GM12878 (cell line): ENCODE data around the gene RGMB.

Experiments
- CEBPZ ChIP-seq: fragments of 150-350 bp; IDR thresholded peaks from 2 replicates; pipeline ENCODE4 v1.6.1; 2016; ENCODE audit warnings: low read depth, low read length
- CHD2 ChIP-seq: IDR thresholded peaks from 2 replicates; pipeline ENCODE4 v1.6.1; 2011; ENCODE audit warnings: low read depth, low read length, improper control_type of control experiment, borderline replicate concordance
- EED ChIP-seq: sonication (generic); IDR thresholded peaks from 2 replicates; pipeline ENCODE4 v1.6.1; 2016; ENCODE audit warnings: antibody characterized with exemption, low read depth
- EGR1 ChIP-seq, 2 experiments: IDR thresholded peaks; 1 replicate in 1 of 2; 2 replicates in 1 of 2; pipeline ENCODE4 v1.6.1; 2011 to 2012; ENCODE audit warnings: low read depth in 2 of 2, low read length in 2 of 2, borderline replicate concordance in 1 of 2, mild to moderate bottlenecking in 1 of 2, moderate library complexity in 1 of 2
- MXI1 ChIP-seq: fragments of 150-350 bp; IDR thresholded peaks from 2 replicates; pipeline ENCODE4 v1.6.1; 2011; ENCODE audit warnings: low read depth, mild to moderate bottlenecking, inconsistent platforms, low read length, improper control_type of control experiment
- NFIC ChIP-seq: IDR thresholded peaks from 2 replicates; pipeline ENCODE4 v1.6.1; 2012; ENCODE audit warnings: low read depth, mild to moderate bottlenecking, inconsistent platforms, low read length, moderate library complexity
- POLR2A ChIP-seq: IDR thresholded peaks from 2 replicates; pipeline ENCODE4 v1.6.1; 2011; ENCODE audit warnings: low read depth, mild to moderate bottlenecking, low read length
- RELA ChIP-seq: fragments of 450-650 bp; IDR thresholded peaks from 2 replicates; pipeline ENCODE4 v1.8.0; 2014; ENCODE audit warnings: borderline replicate concordance; ENCODE audit not compliant: partially characterized antibody
- STAT3 ChIP-seq: IDR thresholded peaks from 2 replicates; pipeline ENCODE4 v1.6.1; 2011; ENCODE audit warnings: low read depth, low read length, improper control_type of control experiment
- YBX1 ChIP-seq: fragments of 450-650 bp; IDR thresholded peaks from 2 replicates; pipeline ENCODE4 v1.6.1; 2016; ENCODE audit warnings: antibody characterized with exemption
- ZNF24 ChIP-seq: fragments of 450-650 bp; IDR thresholded peaks from 2 replicates; pipeline ENCODE4 v1.6.1; 2017; ENCODE audit warnings: antibody characterized with exemption, mild to moderate bottlenecking
- TF ChIP-seq, protein P1 (sequence below): fragments of 450-650 bp; IDR thresholded peaks from 2 replicates; pipeline ENCODE4 v1.6.1; 2017; ENCODE audit warnings: mild to moderate bottlenecking, moderate library complexity
- TF ChIP-seq, protein P2 (sequence below), 3 experiments: IDR thresholded peaks in 2 of 3; conservative IDR thresholded peaks in 1 of 3; 2 replicates each; pipeline ENCODE4 v1.5.1; 2011; ENCODE audit warnings: low read depth in 3 of 3, low read length in 3 of 3, mild to moderate bottlenecking in 3 of 3, control low read depth in 2 of 3, moderate library complexity in 2 of 3, inconsistent platforms in 1 of 3, mixed read lengths in 1 of 3; ENCODE audit not compliant: control insufficient read depth in 2 of 3, insufficient read depth in 1 of 3; ENCODE audit errors: extremely low read depth in 1 of 3
- TF ChIP-seq, protein P3 (sequence below): fragments of 450-650 bp; IDR thresholded peaks from 2 replicates; pipeline ENCODE4 v1.6.1; 2016; ENCODE audit warnings: mild to moderate bottlenecking

DNA sequence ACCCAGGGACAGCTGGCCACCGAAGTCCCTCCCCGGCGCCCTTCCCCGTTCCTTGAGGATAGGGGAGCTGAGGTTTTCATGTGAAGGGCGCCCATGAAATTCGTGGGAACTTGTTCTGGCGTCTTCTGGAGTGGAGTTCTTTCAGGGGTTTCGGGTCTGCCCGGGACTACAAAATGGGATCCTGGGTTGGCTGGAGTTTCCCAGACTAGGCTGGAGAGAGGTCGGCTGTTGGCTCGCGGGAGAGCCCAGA, 3.6 kb upstream of the RGMB start:
- TF ChIP-seq CHD2: no peak
- peak; percentile 6; the same call in 1 of the 2 replicates for TF ChIP-seq EED
- TF ChIP-seq, protein P1, sequence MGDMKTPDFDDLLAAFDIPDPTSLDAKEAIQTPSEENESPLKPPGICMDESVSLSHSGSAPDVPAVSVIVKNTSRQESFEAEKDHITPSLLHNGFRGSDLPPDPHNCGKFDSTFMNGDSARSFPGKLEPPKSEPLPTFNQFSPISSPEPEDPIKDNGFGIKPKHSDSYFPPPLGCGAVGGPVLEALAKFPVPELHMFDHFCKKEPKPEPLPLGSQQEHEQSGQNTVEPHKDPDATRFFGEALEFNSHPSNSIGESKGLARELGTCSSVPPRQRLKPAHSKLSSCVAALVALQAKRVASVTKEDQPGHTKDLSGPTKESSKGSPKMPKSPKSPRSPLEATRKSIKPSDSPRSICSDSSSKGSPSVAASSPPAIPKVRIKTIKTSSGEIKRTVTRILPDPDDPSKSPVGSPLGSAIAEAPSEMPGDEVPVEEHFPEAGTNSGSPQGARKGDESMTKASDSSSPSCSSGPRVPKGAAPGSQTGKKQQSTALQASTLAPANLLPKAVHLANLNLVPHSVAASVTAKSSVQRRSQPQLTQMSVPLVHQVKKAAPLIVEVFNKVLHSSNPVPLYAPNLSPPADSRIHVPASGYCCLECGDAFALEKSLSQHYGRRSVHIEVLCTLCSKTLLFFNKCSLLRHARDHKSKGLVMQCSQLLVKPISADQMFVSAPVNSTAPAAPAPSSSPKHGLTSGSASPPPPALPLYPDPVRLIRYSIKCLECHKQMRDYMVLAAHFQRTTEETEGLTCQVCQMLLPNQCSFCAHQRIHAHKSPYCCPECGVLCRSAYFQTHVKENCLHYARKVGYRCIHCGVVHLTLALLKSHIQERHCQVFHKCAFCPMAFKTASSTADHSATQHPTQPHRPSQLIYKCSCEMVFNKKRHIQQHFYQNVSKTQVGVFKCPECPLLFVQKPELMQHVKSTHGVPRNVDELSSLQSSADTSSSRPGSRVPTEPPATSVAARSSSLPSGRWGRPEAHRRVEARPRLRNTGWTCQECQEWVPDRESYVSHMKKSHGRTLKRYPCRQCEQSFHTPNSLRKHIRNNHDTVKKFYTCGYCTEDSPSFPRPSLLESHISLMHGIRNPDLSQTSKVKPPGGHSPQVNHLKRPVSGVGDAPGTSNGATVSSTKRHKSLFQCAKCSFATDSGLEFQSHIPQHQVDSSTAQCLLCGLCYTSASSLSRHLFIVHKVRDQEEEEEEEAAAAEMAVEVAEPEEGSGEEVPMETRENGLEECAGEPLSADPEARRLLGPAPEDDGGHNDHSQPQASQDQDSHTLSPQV: no peak
- TF ChIP-seq EGR1 (IDR thresholded peaks at IDR 0.05; ENCODE audit: borderline replicate concordance in 1 of 2, low read depth in 2 of 2, low read length in 2 of 2): no peak
- TF ChIP-seq MXI1: no peak
- TF ChIP-seq YBX1: no peak
- TF ChIP-seq, protein P2, sequence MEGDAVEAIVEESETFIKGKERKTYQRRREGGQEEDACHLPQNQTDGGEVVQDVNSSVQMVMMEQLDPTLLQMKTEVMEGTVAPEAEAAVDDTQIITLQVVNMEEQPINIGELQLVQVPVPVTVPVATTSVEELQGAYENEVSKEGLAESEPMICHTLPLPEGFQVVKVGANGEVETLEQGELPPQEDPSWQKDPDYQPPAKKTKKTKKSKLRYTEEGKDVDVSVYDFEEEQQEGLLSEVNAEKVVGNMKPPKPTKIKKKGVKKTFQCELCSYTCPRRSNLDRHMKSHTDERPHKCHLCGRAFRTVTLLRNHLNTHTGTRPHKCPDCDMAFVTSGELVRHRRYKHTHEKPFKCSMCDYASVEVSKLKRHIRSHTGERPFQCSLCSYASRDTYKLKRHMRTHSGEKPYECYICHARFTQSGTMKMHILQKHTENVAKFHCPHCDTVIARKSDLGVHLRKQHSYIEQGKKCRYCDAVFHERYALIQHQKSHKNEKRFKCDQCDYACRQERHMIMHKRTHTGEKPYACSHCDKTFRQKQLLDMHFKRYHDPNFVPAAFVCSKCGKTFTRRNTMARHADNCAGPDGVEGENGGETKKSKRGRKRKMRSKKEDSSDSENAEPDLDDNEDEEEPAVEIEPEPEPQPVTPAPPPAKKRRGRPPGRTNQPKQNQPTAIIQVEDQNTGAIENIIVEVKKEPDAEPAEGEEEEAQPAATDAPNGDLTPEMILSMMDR (IDR thresholded peaks at IDR 0.05 in 2 of 3, conservative IDR thresholded peaks at IDR 0.05 in 1 of 3; ENCODE audit: control insufficient read depth in 2 of 3, extremely low read depth in 1 of 3, insufficient read depth in 1 of 3, low read depth in 3 of 3, low read length in 3 of 3): no peak
- no peak for TF ChIP-seq STAT3
- no peak for TF ChIP-seq POLR2A
- no peak for TF ChIP-seq ZNF24
- no peak for TF ChIP-seq RELA
- no peak for TF ChIP-seq CEBPZ
- TF ChIP-seq, protein P3, sequence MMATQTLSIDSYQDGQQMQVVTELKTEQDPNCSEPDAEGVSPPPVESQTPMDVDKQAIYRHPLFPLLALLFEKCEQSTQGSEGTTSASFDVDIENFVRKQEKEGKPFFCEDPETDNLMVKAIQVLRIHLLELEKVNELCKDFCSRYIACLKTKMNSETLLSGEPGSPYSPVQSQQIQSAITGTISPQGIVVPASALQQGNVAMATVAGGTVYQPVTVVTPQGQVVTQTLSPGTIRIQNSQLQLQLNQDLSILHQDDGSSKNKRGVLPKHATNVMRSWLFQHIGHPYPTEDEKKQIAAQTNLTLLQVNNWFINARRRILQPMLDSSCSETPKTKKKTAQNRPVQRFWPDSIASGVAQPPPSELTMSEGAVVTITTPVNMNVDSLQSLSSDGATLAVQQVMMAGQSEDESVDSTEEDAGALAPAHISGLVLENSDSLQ: no peak
- no peak for TF ChIP-seq NFIC
